Choroid plexus epithelial cell (primary cell): ENCODE data around the gene CEP295NL.

ENCODE experiments used
- DNase-seq: peaks from one replicate; pipeline ENCODE4 v3.0.0-alpha.2; 2010; ENCODE audit warnings: low read depth
- H3K4me3 ChIP-seq: 2 replicates; pipeline ENCODE4 v1.5.1; 2011; ENCODE audit warnings: low read depth, mild to moderate bottlenecking, control low read depth, low read length, moderate library complexity
- CTCF ChIP-seq: conservative IDR thresholded peaks from 2 replicates; pipeline ENCODE4 v1.5.1; 2011; ENCODE audit warnings: low read depth, mild to moderate bottlenecking, control low read depth, inconsistent platforms, low read length, moderate library complexity

Gene CEP295NL

GRCh38 chr17:78896834-78897663, 6.0 kb downstream of the CEP295NL start:
- TF ChIP-seq CTCF = no peak
- DNase-seq = no peak
- H3K4me3 ChIP-seq = no peak overlapping the region

GRCh38 chr17:78896091-78896833, 6.7 kb downstream of the CEP295NL start:
- no peak overlapping the region for H3K4me3 ChIP-seq
- TF ChIP-seq CTCF = no peak
- no peak for DNase-seq

GRCh38 chr17:78895322-78895721, 7.7 kb downstream of the CEP295NL start:
- no peak for TF ChIP-seq CTCF
- DNase-seq = no peak
- H3K4me3 ChIP-seq = no peak overlapping the region

GRCh38 chr17:78893684-78894083, 9.3 kb downstream of the CEP295NL start:
- no peak for DNase-seq
- H3K4me3 ChIP-seq = no peak overlapping the region
- TF ChIP-seq CTCF = no peak

GRCh38 chr17:78892936-78893379, 10.0 kb downstream of the CEP295NL start:
- TF ChIP-seq CTCF = no peak
- H3K4me3 ChIP-seq = no peak overlapping the region
- DNase-seq = no peak

GRCh38 chr17:78892520-78892919, 10.5 kb downstream of the CEP295NL start:
- TF ChIP-seq CTCF = no peak
- DNase-seq = no peak
- H3K4me3 ChIP-seq = no peak overlapping the region

- no peak for TF ChIP-seq CTCF
- DNase-seq = no peak
- H3K4me3 ChIP-seq = no peak overlapping the region
These were observed 10.9 kb downstream of the CEP295NL start for GRCh38 chr17:78892062-78892456.
